HG02870 (cell line): ENCODE results near the gene TXLNA.

Source experiments
- ATAC-seq: cut with Tn5 transposase; IDR thresholded peaks from one replicate; pipeline ENCODE4 v1.9.1; 2021; ENCODE audit warnings: mild to moderate bottlenecking, moderate library complexity; ENCODE audit not compliant: unreplicated experiment

Gene TXLNA

GRCh38 chr1:32242341-32242851 is 62.9 kb downstream of the TXLNA start:
- ATAC-seq: no peak

GRCh38 chr1:32246888-32247273 is 67.4 kb downstream of the TXLNA start, which contains the start of gene FAM167B:
TSS of gene FAM167B (plus strand) at chr1:32247222. CDS start at chr1:32247422, 200 bp downstream.
- no peak for ATAC-seq

GRCh38 chr1:32247452-32247851 is 68.0 kb downstream of the TXLNA start:
- no peak for ATAC-seq
